Activated CD4-positive, alpha-beta T cell treated with anti-CD3 and anti-CD28 coated beads for 4 hours (primary cell): ENCODE measurements around the gene TRIM37.

Source experiments
- DNase-seq, 2 donors: peaks; one replicate each; pipeline ENCODE4 v3.0.0-alpha.2; 2020

TRIM37 gene

GRCh38 chr17:59027750-59028149, 78.9 kb downstream of the TRIM37 start:
- DNase-seq: no peak

DNA sequence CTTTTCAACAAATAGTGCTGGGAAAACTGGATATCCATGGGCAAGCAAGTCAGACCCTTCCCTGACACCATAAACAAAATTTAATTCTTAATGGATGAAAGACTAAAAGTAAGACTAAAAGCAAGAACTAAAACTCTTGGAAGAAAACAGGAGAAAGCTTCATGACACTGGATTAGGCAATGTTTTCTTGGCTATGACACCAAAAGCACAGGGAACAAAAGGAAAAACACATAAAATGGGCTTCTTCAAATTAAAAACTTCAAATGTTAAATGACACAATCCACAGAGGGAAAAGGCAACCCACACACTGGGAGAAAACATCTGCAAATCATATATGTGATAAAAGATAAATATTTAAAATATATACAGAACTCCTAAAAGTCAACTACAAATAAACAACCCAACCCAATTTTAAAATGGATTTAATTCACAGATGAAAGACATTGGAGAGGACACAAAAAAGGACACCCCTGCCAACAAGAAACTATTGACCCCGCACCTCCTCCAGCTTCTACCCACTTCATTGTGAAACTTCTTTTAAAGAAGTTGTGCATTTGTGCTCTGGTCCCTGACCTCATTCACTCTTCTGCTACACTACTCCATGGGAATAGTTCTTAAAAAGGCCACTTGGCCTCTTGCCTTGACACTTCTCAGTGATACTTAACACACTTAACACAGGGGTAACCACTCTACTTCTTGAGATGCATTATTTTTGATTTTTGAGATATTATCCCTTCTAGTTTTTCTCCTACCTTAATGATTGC, 80.3 kb downstream of the TRIM37 start:
- no peak for DNase-seq

DNA sequence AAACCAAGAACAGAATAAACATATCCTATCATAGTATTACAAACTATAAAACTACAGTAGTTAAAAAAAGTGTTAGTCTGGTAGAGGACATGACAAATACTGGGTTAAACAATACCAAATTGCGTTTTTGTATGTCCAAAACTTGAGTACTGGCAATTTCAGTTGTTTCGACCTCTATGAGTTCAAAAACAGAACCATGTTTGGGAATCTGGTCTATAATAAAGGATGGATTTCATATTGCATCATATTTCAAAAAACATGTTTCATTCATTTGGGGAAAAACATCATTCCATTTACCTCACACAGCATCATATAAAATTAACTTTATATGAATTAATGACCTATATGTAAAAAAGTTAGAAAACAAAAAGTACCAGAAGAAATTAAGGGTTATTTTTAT, 81.8 kb downstream of the TRIM37 start:
- no peak for DNase-seq

GRCh38 chr17:59018019-59018418, 88.7 kb downstream of the TRIM37 start:
- DNase-seq: no peak

- DNase-seq: no peak
Measured at GRCh38 chr17:59011975-59012374, 94.7 kb downstream of the TRIM37 start.

DNA sequence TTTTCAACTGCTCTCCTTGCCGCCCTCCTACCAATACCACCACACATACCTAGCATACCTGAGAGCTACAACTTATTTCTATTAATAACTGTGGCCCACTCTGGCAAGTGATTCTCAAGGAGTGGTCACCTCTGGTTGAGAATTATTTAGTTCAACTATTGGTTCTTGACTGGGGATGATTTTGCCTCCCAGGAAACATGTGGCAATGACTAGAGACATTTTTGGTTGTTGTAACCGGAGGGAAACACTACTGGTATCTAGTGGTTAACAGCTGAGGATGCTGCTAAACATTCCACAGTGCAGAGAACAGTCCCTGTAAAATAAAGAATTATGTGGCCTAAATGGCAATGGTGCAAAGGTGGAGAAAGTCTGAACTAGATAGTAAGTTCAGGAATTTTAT, 96.7 kb downstream of the TRIM37 start:
- no peak for DNase-seq

- no peak for DNase-seq
Measured at GRCh38 chr17:59008737-59009136, 97.9 kb downstream of the TRIM37 start.

- no peak for DNase-seq
Measured at GRCh38 chr17:59007995-59008394, 98.7 kb downstream of the TRIM37 start.

GRCh38 chr17:59004338-59005111, 102.2 kb downstream of the TRIM37 start:
- DNase-seq: peak; percentile 54 to 75

DNA sequence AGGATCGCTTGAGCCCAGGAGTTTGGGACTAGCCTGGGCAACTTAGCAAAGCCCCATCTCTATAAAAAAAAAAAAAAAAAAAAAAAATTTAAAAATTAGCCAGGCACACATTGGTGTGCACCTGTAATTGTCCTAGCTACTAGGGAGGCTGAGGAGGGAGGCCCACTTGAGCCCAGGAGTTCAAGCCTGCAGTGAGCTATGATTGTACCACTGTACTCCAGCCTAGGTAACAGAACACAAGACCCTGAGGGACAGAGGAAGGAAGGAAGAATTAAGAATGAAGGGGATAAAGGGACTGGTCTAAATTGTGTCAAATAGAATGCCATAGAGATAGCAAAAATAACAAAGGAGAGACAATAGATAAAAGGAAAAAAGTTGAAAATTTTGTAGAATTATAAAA, 102.8 kb downstream of the TRIM37 start:
- no peak for DNase-seq

- DNase-seq: no peak
Measured at GRCh38 chr17:59002848-59003247, 103.8 kb downstream of the TRIM37 start.

DNA sequence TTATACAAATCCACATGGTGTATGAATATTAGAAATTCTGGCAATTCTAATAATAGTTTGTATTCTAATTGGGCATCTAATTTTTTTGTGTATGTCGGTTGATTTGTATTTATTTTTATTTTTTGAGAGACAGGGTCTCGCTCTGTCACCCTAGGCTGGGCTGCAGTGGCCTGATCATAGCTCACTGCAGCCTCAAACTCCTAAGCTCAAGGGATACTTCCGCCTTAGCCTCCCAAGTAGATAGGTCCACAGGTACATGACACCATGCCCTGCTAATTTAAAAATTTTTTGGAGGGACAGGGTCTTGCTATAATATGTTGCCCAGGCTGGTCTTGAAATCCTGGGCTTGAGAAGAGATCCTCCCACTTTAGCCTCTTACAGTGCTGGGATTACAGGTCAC, 104.6 kb downstream of the TRIM37 start:
- no peak for DNase-seq

DNA sequence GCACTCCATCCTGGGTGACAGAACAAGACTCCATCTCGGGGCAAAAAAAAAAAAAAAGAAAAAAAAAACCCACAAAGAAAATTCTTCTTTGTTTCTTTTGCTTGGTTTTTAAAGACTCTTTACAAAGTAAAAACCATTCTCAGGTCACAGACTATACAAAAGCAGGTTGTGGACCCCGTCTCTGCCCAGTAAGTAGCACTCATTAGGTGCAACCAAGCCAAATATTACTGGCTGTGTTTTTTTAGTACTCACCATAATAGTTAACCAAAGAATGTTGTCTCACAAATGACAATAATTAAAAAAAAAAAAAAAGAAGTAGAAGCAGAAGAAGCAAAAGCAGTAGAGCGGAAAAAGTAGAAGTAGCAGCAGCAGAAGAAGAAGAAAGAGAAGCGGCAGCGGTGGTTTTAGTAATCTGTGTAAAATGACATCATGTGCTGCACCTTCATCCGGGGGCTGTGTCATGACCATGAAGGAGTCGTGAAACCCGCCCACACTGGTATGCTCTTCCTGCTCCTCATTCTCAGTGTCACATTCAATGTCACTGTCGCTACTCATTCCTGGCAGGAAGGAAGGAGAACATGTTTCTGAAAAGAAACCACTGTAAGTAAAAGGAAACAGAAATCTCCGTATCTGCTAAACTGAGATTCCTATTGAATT, 105.4 kb downstream of the TRIM37 start:
- peak; percentile 73 to 78 for DNase-seq

DNA sequence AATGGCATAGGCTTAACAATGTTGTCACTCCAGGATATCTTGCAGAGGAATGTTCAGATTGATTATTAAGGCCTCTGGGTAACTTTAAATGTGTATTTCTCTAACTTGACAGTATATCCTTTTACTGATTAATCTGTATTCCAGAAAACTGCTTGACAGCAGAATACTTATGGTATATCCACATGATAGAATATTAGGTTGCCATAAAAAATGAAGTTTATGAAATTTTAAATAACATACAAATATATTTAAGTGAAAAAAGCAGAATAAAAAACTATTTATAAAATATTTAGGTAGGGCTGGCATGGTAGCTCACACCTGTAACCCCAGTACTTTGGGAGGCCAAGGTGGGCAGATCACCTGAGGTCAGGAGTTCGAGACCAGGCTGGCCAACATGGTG, 106.7 kb downstream of the TRIM37 start:
- DNase-seq: no peak

DNA sequence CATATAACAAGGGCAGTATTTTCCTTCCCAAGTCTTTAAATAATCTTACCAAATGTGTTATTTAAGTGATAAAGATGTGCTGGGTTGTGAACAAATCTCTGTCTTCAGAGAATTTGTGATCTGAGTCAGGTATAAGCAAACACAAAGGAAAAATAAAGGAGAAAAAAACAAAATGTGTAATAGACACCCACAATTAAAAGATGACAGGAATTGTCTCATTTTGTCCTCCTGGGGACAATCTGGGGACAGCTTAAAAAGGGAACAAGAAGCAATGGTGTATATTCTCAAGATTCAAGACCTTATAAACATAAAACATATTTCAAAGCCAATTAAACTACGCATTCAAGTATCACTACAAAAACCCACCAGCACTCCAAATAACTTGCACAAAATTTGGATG, 107.2 kb downstream of the TRIM37 start:
- no peak for DNase-seq

DNA sequence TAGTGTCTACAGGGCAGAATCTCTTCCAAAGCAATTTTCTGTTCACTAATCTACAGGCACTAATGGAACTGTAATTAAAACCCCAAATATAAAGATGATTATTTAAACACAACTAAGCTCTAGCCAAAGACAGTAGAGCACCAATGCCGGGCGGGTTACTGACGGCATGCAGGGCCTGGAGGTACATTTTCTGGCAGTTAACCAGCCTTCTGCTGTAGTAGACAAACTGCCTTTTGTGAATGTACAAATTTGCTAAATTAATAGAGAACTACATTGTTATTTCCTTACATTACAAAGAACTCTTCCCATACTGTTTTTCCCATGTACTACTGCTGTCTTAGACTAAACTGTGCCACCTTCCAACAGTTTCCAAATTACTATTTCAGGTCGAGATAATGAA, 107.8 kb downstream of the TRIM37 start:
- DNase-seq: no peak

DNA sequence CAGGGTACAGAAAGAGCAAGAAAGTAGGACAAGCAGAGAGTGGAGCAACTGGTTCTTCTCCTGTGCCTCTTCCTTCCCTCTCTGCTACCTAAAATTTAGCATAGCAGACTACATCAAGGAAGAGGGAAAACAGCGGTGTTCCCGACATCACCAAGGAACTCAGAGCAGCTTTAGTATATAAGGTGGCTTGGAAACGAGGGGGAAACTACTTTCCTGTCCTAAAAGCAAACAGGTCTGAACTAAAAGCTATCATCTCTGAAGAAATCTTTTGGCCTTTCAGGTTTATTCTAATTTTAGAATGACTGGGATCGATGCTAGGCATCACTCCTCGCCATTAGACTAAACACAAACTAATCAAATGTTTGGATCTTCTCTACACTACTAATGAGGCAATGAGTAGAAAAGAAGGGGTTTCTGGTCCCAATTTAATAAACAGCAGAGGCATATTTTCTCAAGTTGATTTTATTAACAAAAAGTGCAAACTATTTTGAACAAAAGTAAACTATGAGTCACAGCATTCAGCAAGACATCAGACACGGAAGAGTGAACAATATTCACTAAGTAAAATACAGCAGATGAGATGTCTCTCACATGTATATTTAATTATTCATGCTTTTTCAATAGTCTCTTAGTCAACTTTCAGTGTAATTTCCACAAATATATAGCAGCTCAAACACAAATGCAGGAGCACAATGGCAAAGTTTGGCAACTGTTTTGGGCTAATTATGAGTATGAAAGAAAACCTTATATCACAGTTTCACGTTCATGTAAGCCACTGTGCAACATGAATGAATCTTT, 108.7 kb downstream of the TRIM37 start:
- no peak for DNase-seq

DNA sequence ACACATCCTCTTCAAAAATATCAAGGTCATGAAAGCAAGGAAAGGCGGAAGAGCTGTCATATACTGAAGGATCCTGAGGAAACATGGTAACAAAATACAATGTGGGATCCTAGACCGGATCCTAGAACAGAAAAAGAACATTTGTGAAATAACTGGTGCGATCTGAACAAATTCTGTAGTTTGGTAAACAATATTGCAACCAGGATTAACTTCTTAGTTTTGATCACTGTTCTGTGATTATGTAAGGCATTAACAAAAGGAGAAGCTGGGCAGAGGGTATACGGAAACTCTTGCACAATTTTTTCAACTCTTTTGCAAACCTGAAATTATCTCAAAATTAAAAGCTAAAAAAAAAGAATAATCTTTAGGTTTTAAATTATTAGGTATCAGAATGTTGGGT, 109.7 kb downstream of the TRIM37 start:
- no peak for DNase-seq

DNA sequence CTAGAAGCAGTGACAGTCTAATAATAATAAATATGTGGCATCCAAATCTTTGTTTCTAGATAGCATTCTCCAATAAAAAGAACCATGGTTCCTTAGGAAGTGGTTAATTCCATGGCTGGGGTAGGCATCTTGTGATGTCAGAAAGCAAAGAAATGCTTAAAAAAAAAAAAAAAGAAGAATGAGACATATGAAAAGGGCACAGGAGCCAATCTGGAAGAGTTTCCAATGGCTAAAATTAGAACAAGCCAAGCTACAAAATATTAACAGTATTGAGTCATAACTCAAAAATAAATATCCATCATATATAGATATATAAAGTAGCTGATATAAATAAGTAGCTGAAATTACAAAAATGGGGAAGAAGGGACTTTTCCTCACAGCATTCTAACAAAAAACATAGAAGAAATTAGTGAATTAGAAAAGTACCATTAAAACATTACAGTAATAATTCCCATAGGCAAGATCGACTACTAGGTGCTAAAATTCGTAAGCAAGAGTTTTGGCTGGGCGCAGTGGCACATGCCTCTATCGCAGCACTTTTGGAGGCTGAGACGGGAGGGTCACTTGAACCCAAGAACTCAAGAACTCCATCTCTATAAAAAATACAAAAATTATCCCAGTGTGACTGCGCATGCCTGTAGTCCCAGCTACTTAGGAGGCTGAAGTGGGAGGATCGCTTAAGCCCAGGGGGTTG, 111.3 kb downstream of the TRIM37 start:
- no peak for DNase-seq

GRCh38 chr17:58993311-58993710, 113.4 kb downstream of the TRIM37 start:
- no peak for DNase-seq

GRCh38 chr17:58991718-58992331, 114.9 kb downstream of the TRIM37 start:
- DNase-seq: no peak

GRCh38 chr17:58989629-58990028, 117.1 kb downstream of the TRIM37 start:
- DNase-seq: no peak
